OCI-LY1 (cell line): ENCODE measurements around the gene EPN2.

Experiments
- CTCF ChIP-seq: fragments of 200-600 bp; sonication (generic), shearing (Covaris generic); IDR thresholded peaks from 2 replicates; pipeline ENCODE4 v1.5.1; 2017; ENCODE audit warnings: mild to moderate bottlenecking, antibody characterized with exemption, low read length, moderate library complexity, mixed read lengths
- EZH2 ChIP-seq: fragments of 200-600 bp; sonication (generic), shearing (Covaris generic); IDR thresholded peaks from 2 replicates; pipeline ENCODE4 v1.8.0; 2017; ENCODE audit warnings: borderline replicate concordance, mixed run types, mild to moderate bottlenecking, antibody characterized with exemption, low read length, moderate library complexity, mixed read lengths

DNA sequence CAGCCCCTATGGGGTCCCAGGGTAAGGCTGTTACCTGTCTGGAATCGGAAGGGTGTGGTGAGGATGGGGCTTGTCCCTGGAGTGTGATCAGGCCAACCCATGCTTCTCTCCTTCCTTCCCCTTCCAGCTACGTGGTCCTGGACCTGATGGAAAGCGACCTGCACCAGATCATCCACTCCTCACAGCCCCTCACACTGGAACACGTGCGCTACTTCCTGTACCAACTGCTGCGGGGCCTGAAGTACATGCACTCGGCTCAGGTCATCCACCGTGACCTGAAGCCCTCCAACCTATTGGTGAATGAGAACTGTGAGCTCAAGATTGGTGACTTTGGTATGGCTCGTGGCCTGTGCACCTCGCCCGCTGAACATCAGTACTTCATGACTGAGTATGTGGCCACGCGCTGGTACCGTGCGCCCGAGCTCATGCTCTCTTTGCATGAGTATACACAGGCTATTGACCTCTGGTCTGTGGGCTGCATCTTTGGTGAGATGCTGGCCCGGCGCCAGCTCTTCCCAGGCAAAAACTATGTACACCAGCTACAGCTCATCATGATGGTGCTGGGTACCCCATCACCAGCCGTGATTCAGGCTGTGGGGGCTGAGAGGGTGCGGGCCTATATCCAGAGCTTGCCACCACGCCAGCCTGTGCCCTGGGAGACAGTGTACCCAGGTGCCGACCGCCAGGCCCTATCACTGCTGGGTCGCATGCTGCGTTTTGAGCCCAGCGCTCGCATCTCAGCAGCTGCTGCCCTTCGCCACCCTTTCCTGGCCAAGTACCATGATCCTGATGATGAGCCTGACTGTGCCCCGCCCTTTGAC lies 143.5 kb downstream of the EPN2 start:
- TF ChIP-seq CTCF: no peak
- no peak for TF ChIP-seq EZH2
